OCI-LY3 (cell line): ENCODE data around the gene COL4A6.

Experiments used
- EZH2phosphoT487 ChIP-seq: fragments of 200-600 bp; shearing (Covaris generic); IDR thresholded peaks from 2 replicates; pipeline ENCODE4 v1.6.1; 2018; ENCODE audit warnings: antibody characterized with exemption, mixed run types, low read depth
- TF ChIP-seq, protein P1 (sequence below): fragments of 200-600, 300-600 bp; sonication (generic); IDR thresholded peaks from 2 replicates; pipeline ENCODE4 v1.5.1; 2014; ENCODE audit warnings: antibody characterized with exemption, low read length, low read depth

GRCh38 chrX:108312957-108313356 is 125.3 kb downstream of the COL4A6 start:
- TF ChIP-seq, protein P1, sequence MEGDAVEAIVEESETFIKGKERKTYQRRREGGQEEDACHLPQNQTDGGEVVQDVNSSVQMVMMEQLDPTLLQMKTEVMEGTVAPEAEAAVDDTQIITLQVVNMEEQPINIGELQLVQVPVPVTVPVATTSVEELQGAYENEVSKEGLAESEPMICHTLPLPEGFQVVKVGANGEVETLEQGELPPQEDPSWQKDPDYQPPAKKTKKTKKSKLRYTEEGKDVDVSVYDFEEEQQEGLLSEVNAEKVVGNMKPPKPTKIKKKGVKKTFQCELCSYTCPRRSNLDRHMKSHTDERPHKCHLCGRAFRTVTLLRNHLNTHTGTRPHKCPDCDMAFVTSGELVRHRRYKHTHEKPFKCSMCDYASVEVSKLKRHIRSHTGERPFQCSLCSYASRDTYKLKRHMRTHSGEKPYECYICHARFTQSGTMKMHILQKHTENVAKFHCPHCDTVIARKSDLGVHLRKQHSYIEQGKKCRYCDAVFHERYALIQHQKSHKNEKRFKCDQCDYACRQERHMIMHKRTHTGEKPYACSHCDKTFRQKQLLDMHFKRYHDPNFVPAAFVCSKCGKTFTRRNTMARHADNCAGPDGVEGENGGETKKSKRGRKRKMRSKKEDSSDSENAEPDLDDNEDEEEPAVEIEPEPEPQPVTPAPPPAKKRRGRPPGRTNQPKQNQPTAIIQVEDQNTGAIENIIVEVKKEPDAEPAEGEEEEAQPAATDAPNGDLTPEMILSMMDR, result no peak
- TF ChIP-seq EZH2phosphoT487, result no peak
